HG02678 (cell line): ENCODE data around the gene KCNK18.

Experiments
- ATAC-seq: cut with Tn5 transposase; IDR thresholded peaks from one replicate; pipeline ENCODE4 v1.9.1; 2021; ENCODE audit warnings: mild to moderate bottlenecking, moderate library complexity; ENCODE audit not compliant: unreplicated experiment

KCNK18 gene

DNA sequence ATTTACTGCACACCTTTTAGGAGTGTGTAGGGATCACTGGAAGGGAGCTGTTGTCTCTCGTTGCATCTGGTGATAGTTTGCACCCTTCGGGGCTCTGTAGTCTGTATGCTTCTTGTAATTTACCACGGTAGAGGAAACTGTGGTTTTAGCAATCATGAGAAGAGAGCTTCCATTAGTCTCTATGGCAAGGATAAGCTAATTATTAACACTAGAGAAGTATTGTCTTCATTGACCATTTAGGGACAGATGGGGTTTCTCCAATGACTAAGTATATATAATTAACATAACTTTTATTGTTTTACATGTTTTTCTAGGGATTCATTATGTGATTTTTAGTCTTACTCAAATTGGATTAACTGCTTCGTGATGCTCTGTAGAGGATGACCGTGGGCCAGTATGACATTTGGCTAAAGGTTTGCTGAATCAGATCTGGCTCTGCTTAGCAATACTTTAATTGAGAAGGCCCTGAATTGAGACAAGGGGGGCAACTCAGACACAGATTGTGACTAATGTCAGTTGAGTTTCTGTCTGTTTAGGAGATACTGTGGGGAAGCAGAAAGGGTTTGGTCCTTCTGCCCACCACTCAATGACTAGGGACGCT lies 52.3 kb downstream of the KCNK18 start:
- peak; percentile 45 for ATAC-seq

DNA sequence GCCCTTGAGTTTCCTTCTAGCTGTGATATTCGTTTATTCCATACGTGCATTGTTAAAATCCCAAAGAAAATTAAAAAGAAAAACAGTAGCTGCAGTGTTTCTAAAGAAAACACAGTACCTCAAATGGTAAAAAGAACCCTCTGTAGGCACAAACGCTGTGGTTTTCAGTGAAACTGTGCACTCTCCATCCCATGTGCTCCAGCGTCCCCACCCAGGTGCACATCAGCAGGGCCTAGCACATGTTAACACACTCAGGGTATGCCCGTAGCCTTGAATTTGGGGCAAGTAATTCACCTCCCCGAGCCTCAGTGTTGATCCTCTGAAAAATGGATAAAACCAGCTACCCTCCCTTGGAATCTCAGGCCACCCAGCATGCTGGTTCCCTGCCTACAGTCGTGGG lies 53.1 kb downstream of the KCNK18 start:
- no peak for ATAC-seq

DNA sequence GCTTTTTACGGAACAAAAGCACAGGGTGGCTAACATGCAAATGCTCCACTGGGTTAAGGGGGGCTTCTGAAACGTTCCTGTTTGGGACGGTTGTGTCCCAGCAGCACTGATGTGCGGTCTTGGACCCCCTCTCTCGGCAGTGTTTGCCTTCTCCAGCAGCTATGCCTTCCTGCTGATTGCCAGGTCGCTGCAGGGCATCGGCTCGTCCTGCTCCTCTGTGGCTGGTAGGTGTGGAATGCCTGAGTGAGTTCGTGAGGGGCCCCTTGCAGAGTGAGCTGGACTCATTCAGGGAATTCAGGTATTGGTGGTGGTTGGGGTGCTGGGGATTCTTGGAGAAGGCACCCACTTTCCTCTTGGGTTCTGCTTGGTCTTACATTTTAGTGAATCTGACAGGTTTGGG lies 56.6 kb downstream of the KCNK18 start:
- ATAC-seq = no peak

DNA sequence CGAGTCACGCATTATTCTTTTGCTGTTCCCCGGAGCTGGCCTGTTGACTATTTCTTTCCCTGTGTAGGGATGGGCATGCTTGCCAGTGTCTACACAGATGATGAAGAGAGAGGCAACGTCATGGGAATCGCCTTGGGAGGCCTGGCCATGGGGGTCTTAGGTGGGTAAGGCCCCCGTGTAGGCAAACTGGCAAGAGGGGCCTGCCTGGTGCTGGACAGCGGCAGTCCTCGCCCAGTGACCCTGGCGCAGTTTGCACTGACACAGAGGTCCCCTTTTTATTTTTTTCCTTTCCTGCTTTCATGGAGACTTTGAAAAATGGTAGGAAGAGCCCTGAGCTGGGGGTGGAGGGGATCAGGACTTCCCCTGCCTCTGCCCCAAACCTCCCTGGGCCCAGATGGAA lies 57.0 kb downstream of the KCNK18 start:
- ATAC-seq = no peak

DNA sequence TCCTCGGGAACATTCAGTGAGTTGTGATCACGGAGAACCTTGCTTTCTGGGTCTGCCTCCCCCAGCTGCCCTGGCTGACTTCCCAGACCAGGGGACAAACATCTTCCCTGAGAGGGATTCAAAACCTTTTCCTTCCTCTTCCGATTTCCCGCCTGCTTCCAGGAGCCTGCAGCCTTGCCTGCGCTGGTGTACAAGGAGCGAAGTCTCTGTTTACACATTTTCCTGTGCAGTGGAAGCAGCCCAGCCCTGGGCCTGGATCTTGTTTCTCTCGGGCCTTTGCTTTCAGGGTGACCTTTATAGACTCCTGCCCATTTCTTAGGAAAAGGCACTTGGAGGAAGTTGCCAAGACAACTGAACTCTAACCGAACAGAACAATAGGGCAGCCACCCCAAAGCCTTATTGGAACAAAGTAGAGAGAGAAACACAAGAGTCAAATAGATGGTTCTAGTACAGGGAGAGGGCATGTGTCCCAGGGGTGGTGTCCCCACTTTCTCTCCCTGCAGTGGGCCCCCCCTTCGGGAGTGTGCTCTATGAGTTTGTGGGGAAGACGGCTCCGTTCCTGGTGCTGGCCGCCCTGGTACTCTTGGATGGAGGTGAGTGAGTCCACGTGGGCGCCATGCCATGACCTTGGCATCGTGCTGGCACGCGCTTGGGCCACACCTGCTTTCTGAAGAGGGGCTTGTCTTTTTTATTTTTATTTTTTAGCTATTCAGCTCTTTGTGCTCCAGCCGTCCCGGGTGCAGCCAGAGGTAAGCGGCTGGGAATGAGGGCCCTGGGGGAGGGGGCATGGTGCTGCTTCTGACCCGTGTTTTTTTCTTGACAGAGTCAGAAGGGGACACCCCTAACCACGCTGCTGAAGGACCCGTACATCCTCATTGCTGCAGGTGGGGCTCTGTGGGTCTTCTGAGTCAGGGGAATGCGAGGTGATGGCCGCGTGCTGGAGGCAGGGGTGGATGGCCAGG lies 57.8 kb downstream of the KCNK18 start:
- ATAC-seq = no peak

DNA sequence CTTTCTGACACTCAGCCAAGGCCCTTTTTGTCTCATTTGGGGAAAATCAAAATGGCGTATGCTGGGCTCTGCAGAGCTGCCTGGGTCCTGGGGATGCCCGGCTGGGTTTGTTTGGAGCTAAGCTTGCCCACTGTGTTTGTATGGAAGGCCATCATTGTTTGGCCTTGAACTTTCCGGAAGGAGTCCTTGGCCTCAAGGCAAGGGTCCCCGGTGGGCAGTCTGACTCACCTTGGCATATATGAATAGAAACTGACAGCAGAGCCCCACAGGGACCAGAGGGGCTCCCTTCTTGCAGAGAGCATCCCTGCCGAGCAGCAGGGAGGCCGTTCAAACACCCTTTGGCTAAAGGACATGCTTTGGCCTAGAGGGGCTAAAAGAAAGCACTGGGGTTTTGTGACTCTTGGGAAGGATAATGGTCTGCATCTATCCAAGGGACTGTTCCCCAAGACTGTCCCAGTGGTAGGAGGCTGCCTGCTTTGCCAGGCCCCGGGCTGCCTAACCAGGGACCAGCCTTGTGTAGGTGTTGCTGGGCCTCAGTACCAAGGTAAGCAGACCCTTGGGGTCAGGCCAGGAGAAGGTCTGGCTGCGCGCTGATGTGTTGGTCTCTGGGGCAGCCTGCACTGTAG lies 58.7 kb downstream of the KCNK18 start:
- no peak for ATAC-seq

DNA sequence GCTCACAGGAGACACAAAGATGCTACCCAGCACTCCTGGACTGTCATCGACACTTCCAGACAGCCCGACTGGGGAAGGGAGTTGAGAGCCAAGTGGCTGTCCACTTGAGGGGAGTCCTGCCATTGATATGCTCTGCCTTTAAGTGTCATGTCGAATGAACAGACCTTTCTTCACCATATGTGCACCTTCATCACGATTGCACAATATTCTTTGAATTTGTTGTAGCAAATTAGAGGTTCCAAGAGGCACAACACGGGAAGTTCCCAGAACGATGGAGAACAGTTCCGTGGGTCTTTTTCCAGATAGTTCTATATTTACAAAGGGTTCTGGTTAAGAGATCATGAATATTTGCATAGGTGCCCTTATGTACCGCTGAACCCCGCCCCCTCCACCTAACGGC lies 59.6 kb downstream of the KCNK18 start:
- ATAC-seq = no peak

DNA sequence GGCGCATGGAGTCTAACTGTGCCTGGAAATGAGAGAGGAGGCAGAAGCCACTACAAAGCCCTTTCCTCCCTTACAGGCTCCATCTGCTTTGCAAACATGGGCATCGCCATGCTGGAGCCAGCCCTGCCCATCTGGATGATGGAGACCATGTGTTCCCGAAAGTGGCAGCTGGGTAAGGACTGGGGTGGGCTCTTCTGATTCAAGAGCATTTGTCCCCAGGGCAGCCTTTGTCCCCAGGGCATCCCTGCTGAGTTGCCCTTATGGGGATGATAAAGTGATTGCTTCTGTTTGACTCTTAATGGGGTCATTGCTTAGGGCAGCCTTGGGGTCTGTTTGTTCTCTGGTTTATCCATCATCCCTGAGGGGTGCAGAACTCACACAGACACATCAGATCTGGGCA lies 60.4 kb downstream of the KCNK18 start:
- no peak for ATAC-seq

DNA sequence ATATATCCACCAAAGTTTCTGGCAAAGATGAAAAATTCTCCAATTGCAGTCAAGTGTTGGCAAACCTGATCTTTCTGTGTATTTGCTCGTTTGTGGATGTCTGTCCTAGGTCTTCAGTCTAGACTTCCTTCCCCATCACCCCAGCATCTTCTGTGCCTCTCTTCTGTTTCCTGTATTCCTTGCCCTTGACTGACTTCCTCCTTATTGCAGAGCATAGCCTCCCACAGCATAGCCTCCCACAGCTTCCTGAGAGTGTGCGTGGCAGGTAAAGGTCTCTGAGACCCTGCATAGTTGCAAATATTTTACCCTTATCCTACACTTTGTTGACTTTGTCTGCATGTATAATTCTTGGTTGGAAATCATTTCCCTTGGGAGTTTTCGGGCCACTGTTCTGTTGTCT lies 62.0 kb downstream of the KCNK18 start:
- no peak for ATAC-seq
